ENCODE results near the gene PRIM1.
"Not testable (repeated sequence)": the region's sequence is repeated elsewhere in the genome, so short reads cannot be mapped to it uniquely, and the experiment has no call there.

PRIM1 gene

GRCh38 chr12:56751712-56752598, at the start of gene PRIM1:
TSS of gene PRIM1 (minus strand) at chr12:56752323. CDS start at chr12:56752298, 25 bp downstream.
- DNase-seq (ENCODE audit: low read depth): peak; percentile 89

- DNase-seq (ENCODE audit: low read depth): no peak
Observed at GRCh38 chr12:56800221-56800620, 48.1 kb upstream of the PRIM1 start.

- not testable (repeated sequence) for DNase-seq (ENCODE audit: low read depth)
Observed at GRCh38 chr12:56799345-56799744, 47.2 kb upstream of the PRIM1 start.

GRCh38 chr12:56795791-56796190, 43.7 kb upstream of the PRIM1 start:
- not testable (repeated sequence) for DNase-seq (ENCODE audit: low read depth)

GRCh38 chr12:56795046-56795562, 43.0 kb upstream of the PRIM1 start:
- not testable (repeated sequence) for DNase-seq (ENCODE audit: low read depth)

- not testable (repeated sequence) for DNase-seq (ENCODE audit: low read depth)
Observed at GRCh38 chr12:56793124-56793523, 41.0 kb upstream of the PRIM1 start.

- no peak for DNase-seq (ENCODE audit: low read depth)
Observed at GRCh38 chr12:56792678-56793077, 40.6 kb upstream of the PRIM1 start.

- DNase-seq (ENCODE audit: low read depth): not testable (repeated sequence)
Observed at GRCh38 chr12:56789429-56789828, 37.3 kb upstream of the PRIM1 start.

GRCh38 chr12:56787498-56787897, 35.4 kb upstream of the PRIM1 start:
- no peak for DNase-seq (ENCODE audit: low read depth)

- DNase-seq (ENCODE audit: low read depth): no peak
Observed at GRCh38 chr12:56785874-56786273, 33.8 kb upstream of the PRIM1 start.

GRCh38 chr12:56785141-56785865, 33.2 kb upstream of the PRIM1 start:
- DNase-seq (ENCODE audit: low read depth): no peak

GRCh38 chr12:56781726-56782125, 29.6 kb upstream of the PRIM1 start:
- no peak for DNase-seq (ENCODE audit: low read depth)

- DNase-seq (ENCODE audit: low read depth): no peak
Observed at GRCh38 chr12:56778756-56779155, 26.6 kb upstream of the PRIM1 start.

- DNase-seq (ENCODE audit: low read depth): no peak
Observed at GRCh38 chr12:56776654-56777053, 24.5 kb upstream of the PRIM1 start.

GRCh38 chr12:56775638-56776037, 23.5 kb upstream of the PRIM1 start:
- no peak for DNase-seq (ENCODE audit: low read depth)

- DNase-seq (ENCODE audit: low read depth): no peak
Observed at GRCh38 chr12:56773113-56773512, 21.0 kb upstream of the PRIM1 start.

GRCh38 chr12:56772625-56773024, 20.5 kb upstream of the PRIM1 start:
- DNase-seq (ENCODE audit: low read depth): no peak

- DNase-seq (ENCODE audit: low read depth): no peak
Observed at GRCh38 chr12:56769868-56770267, 17.7 kb upstream of the PRIM1 start.

GRCh38 chr12:56768424-56768823, 16.3 kb upstream of the PRIM1 start:
- DNase-seq (ENCODE audit: low read depth): no peak

GRCh38 chr12:56766535-56766934, 14.4 kb upstream of the PRIM1 start:
- no peak for DNase-seq (ENCODE audit: low read depth)

- peak; percentile 42 for DNase-seq (ENCODE audit: low read depth)
Observed at GRCh38 chr12:56763753-56764657, 11.9 kb upstream of the PRIM1 start.

- no peak for DNase-seq (ENCODE audit: low read depth)
Observed at GRCh38 chr12:56761812-56762211, 9.7 kb upstream of the PRIM1 start.
